GM18502 (cell line): ENCODE data around the gene CD300A.

Experiments used
- ATAC-seq: cut with Tn5 transposase; IDR thresholded peaks from one replicate; pipeline ENCODE4 v1.9.1; 2021; ENCODE audit warnings: mild to moderate bottlenecking; ENCODE audit not compliant: unreplicated experiment, poor library complexity

CD300A gene

GRCh38 chr17:74532115-74532514 lies 65.7 kb downstream of the CD300A start:
- no peak for ATAC-seq
